Measurements from ENCODE around the gene SH2D3C.

The SH2D3C gene

DNA sequence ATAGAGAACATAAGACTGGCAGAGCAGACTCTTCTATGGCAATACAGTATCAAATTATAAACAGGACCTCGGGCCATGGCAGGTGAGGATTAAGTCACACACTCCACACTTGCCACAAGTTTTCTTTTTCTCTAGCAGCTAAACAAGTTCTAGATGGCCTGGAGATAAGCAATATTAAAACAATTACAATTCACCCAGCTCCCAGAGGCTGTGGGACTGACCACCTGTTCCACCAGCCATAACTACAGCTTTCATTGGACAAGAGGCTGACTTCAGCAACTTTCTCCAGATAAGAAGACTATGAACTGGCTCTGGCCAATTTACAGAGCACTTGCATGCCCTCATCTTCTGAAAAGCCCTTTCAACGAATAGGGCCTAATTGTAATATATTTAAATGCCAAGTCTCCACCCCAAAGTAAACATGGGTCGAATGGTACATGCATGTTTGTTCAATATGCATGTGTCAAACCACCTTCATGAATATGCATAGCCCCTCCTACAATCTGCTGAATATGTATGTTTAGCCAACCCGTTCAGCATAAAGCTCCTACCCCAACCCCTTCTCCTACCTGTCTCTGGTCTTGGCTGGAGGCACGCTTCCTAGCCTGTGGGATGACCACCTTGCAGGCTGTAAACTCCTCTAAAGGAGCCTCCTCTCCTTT is 77.7 kb downstream of the SH2D3C start:
- H3K9me3 Mint-ChIP-seq, result no peaks in the 10 kb centered on the region
- H3K4me1 Mint-ChIP-seq, result peaks cover 17% of the 10 kb centered on the region
- H3K27me3 Mint-ChIP-seq, result no peaks in the 10 kb centered on the region
- no peaks in the 10 kb centered on the region for H3K36me3 Mint-ChIP-seq
- H3K27ac Mint-ChIP-seq, result no peak overlapping the region
- H3K4me3 Mint-ChIP-seq, result peak overlapping the region; percentile 39

DNA sequence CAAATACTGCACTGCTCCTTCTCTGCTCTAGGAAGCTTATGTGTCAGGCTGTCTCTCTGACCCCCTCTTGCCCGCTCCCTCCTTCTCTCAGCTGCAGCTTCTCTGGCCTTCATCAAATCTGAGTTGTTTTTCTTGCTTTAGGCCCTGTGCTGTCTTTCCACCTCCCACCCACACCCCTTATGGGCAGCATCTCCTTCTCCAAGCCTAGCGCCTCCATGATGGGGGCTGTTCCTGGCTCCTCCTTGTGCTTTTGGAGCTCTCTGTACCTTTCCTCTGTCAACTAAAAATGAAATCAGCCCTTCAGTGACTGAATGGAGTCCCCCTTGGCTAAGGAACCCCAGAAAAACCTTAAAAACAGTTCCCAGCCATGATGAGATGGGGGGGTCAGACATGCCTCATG is 78.3 kb downstream of the SH2D3C start:
- Mint-ChIP-seq H3K9me3 (no peaks in the 10 kb centered on the region), H3K27ac (no peak overlapping the region), H3K27me3 (no peaks in the 10 kb centered on the region), H3K36me3 (no peaks in the 10 kb centered on the region), H3K4me3 (peak overlapping the region; percentile 39), H3K4me1 (peaks cover 17% of the 10 kb centered on the region)

DNA sequence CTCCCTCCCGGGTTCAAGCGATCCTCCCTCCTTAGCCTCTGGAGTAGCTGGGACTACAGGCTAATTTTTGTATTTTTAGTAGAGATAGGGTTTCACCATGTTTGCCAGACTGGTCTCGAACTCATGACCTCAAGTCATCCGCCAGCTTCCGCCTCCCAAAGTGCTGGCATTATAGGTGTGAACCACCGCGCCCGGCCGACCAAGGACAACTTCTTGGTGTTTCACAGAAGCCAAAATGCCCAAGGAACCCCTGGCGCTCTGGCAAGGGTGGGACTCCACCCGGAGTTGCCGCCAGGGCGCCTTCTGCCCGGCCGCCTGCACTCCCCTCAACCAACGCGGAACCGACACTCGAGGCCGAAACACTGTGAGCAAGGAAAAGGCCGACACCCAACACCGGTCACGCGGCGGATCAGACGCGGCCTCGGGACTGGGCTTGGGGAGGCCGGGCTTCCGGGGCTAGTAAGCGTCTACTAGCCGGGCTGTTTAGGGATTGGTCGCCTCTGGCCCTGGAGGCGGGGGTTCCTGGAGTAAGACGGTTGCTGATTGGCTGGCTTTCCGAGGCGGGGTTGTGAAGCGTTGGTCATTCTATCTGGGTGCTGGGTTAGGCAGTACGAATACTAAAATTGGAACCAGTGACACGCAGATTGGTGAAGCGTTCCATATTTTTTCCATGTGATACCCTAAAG is 79.3 kb downstream of the SH2D3C start:
- H3K27me3 Mint-ChIP-seq, result no peaks in the 10 kb centered on the region
- peak overlapping the region; percentile 84 for H3K4me3 Mint-ChIP-seq
- peaks cover 17% of the 10 kb centered on the region for H3K4me1 Mint-ChIP-seq
- peak overlapping the region; percentile 66 for H3K27ac Mint-ChIP-seq
- no peaks in the 10 kb centered on the region for H3K36me3 Mint-ChIP-seq
- no peaks in the 10 kb centered on the region for H3K9me3 Mint-ChIP-seq

DNA sequence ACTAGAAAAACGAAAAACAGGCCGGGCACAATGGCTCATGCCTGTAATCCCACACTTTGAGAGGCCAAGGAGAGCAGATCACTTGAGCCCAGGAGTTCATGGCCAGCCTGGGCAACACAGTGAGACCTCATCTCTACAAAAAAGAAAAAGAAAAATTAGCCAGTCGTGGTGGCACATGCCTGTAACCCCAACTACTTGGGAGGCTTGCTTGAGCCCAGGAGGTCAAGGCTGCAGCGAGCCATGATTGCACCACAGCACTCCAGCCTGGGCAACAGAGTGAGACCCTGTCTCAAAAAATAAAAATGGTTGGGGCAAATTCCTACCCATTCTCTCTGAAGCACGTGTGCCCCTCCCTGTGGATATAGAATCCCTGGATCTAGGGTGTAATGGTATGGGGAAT is 80.1 kb downstream of the SH2D3C start:
- H3K4me1 Mint-ChIP-seq, result peaks cover 17% of the 10 kb centered on the region
- no peaks in the 10 kb centered on the region for H3K27me3 Mint-ChIP-seq
- H3K9me3 Mint-ChIP-seq, result no peaks in the 10 kb centered on the region
- no peak overlapping the region for H3K27ac Mint-ChIP-seq
- no peaks in the 10 kb centered on the region for H3K36me3 Mint-ChIP-seq
- no peak overlapping the region for H3K4me3 Mint-ChIP-seq

DNA sequence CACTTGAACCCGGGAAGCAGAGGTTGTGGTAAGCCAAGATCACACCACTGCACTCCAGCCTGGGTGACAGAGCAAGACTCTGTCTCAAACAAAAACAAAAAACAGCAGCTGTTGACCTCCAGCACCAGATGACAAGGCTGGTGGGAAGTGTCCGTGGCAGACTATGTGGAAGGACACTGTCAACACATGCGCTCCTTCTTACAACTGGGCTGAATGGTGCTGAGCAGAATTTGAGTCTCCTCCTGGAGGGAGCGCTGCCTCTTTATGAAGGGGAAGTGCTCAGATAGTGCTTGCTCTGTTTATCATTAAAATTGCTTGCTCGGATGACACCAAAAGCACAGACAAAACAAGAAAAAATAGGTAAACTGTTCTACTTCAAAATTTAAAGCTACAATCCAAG is 80.9 kb downstream of the SH2D3C start:
- Mint-ChIP-seq H3K36me3 (no peaks in the 10 kb centered on the region), H3K4me1 (peaks cover 17% of the 10 kb centered on the region), H3K27me3 (no peaks in the 10 kb centered on the region), H3K27ac (no peak overlapping the region), H3K9me3 (no peaks in the 10 kb centered on the region), H3K4me3 (no peak overlapping the region)

DNA sequence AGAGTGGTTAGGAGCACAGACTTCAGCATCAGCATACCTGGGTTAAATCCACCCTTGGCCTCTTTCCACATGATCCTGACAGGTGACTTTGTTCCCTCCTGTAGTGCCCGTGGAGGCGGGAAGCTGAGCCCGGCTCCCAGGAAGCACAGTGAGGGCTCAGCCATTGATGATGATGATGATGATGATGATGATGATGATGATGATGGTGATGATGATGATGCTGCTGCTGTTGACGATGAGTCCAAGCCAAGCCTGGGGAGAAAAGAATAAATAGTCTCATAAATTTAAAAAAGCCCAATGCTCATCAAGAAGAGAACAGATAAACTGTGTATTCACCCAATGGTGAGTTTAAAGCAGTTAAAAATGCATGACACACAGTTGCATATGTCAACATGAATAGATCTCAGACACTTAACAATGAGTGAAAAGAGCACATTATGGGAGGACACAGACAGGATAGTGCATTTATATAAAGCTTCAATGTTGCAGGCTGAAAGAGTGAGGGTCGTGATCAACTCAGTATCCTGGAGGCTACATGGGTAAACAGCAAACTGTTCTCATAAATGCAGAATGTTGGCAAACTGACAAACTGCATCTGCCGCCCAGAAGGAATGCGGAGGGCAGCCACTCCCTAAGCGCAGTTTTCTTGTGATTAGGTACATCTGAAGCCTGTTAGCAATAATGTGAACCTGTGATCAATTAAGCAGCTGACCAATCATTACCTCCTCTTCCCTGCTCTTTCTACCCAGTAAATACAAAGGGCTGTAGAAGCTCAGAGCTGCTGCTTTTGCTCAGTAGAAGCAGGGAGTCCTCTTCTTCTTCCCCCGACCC is 83.4 kb downstream of the SH2D3C start:
- Mint-ChIP-seq H3K9me3 (no peaks in the 10 kb centered on the region), H3K4me1 (peaks cover 14% of the 10 kb centered on the region), H3K4me3 (no peak overlapping the region), H3K27me3 (no peaks in the 10 kb centered on the region), H3K27ac (no peak overlapping the region), H3K36me3 (no peaks in the 10 kb centered on the region)

DNA sequence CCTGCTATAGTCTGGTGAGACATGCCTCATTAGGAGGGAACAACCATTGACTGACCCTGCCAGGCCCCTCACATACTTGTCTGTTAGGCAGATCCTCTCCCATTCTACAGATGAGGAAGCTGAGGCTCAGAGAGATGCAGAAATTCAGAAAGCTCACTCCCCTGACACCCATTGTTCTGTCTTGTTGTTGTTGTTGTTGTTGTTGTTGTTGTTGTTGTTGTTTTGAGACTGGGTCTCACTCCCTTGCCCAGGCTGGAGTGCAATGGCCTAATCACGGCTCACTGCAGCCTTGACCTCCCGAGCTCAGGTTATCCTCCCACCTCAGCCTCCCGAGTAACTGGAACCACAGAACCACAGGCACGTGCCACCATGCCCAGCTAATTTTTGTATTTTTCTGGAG is 84.8 kb downstream of the SH2D3C start:
- Mint-ChIP-seq H3K36me3 (no peaks in the 10 kb centered on the region), H3K9me3 (no peaks in the 10 kb centered on the region), H3K27ac (no peak overlapping the region)

DNA sequence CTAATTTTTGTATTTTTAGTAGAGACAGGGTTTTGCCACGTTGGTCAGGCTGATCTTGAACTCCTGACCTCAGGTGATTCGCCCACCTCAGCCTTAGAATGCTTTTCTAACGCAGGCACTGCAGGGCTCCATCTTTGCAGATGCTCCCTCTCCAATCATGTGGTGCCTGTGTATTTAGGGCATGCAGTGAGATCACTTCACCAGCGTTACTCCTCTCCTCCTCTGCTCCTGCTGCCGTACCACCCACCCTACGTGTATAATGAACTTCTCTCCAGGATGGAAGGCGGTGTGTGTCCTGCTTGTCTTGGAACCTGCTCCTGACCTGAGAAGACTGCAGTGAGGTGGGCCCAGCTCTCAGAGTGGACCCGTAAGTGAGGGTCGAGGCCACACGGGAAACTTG is 85.3 kb downstream of the SH2D3C start:
- Mint-ChIP-seq H3K36me3 (no peaks in the 10 kb centered on the region), H3K4me1 (peaks cover 4% of the 10 kb centered on the region), H3K27ac (no peak overlapping the region), H3K9me3 (no peaks in the 10 kb centered on the region), H3K27me3 (no peaks in the 10 kb centered on the region), H3K4me3 (no peak overlapping the region)

More for the DNA sequence above, 84.8 kb downstream of the SH2D3C start:
- H3K4me3 Mint-ChIP-seq, result no peak overlapping the region
- no peaks in the 10 kb centered on the region for H3K27me3 Mint-ChIP-seq
- peaks cover 4% of the 10 kb centered on the region for H3K4me1 Mint-ChIP-seq

DNA sequence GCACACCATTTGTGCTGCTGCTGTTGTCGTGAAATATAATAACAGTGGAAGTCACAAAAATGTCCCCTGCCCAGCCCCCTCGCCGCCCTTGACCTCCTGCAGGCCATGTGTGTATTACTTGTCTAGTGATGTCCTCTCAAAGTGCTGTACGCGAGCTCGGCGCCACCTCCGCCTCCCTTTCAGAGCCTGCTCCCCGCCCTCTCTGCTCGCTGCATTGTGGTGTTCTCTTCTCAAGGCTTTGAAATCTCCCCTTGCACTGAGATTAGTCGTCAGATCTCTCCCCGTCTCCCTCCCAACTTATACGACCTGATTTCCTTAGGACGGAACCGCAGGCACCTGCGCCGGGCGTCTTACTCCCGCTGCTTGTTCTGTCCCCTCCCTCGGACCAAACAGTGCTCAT is 86.4 kb downstream of the SH2D3C start:
- Mint-ChIP-seq H3K4me1 (no peaks in the 10 kb centered on the region), H3K36me3 (no peaks in the 10 kb centered on the region), H3K27ac (no peak overlapping the region), H3K9me3 (no peaks in the 10 kb centered on the region), H3K27me3 (no peaks in the 10 kb centered on the region), H3K4me3 (no peak overlapping the region)

DNA sequence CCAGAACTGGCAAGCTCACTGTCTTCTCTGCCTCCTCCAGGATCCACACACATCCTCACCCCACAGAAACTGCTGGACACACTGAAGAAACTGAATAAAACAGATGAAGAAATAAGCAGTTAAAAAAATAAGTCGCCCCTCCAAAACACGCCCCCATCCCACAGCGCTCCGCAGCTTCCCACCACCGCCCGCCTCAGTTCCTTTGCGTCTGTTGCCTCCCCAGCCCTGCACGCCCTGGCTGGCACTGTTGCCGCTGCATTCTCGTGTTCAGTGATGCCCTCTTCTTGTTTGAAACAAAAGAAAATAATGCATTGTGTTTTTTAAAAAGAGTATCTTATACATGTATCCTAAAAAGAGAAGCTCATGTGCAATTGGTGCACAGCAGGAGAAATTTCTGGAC is 87.7 kb downstream of the SH2D3C start:
- Mint-ChIP-seq H3K4me1 (no peaks in the 10 kb centered on the region), H3K27me3 (no peaks in the 10 kb centered on the region), H3K9me3 (no peaks in the 10 kb centered on the region), H3K4me3 (no peak overlapping the region), H3K36me3 (no peaks in the 10 kb centered on the region), H3K27ac (no peak overlapping the region)

DNA sequence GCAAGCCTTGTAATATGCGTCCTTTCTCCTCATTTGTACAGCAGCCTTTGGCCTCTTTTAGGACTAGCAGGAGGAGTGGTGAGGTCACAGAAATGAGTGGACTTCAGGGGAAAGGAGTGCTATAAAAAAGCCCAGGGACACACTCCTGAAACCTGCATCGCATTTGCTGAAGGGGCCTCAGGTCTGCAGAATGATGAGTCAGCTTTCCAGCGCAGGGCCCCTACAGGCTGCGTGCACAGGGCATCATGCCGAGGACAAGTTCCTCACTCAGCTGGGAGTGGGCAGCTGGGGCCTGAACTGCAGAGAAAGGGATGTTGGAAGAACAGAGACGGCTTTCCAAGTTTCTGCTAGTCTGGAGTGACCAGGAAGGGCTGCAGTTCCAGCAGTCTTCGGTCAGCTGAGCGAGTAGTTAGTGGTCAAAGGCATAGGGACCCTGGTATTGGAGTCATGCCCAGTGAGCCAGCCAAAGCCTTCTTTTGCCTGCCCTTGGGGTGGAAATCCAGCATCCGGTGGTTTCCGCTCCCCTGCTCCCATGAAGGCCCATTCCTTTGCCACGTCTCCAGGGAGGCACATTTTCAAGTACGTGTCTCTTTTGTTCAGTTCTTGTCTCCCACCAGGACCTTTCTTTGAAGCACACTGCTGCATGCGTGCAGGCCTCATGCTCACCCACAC is 89.0 kb downstream of the SH2D3C start:
- Mint-ChIP-seq H3K27me3 (no peaks in the 10 kb centered on the region), H3K9me3 (no peaks in the 10 kb centered on the region), H3K27ac (no peak overlapping the region), H3K4me3 (no peak overlapping the region), H3K4me1 (no peaks in the 10 kb centered on the region), H3K36me3 (no peaks in the 10 kb centered on the region)

Data from activated naive CD4-positive, alpha-beta T cell treated with anti-CD3 and anti-CD28 coated beads, Interleukin-2, amount 50 U/mL, for 24 hours (primary cell).